BLaER1 treated with 17β-estradiol and CSF1 and Interleukin-3, amounts not matched to agents 10 nM and 100 nM (cell line): ENCODE data around the gene NEK8.

ENCODE experiments used
- H3K27ac ChIP-seq, 11 experiments: shearing (Covaris generic); formaldehyde crosslinking; 2 replicates each; pipeline ENCODE4 v1.8.1; 2022
- H3K27me3 ChIP-seq, 11 experiments: shearing (Covaris generic); formaldehyde crosslinking; 2 replicates each; pipeline ENCODE4 v1.8.1; 2022
- H3K36me3 ChIP-seq, 11 experiments: shearing (Covaris generic); formaldehyde crosslinking; 2 replicates each; pipeline ENCODE4 v1.8.1; 2022
- H3K4me1 ChIP-seq, 10 experiments: shearing (Covaris generic); formaldehyde crosslinking; 2 replicates each; pipeline ENCODE4 v1.8.1; 2022
- H3K4me2 ChIP-seq, 11 experiments: shearing (Covaris generic); formaldehyde crosslinking; 2 replicates each; pipeline ENCODE4 v1.8.1; 2022
- H3K4me3 ChIP-seq, 10 experiments: shearing (Covaris generic); formaldehyde crosslinking; 2 replicates each; pipeline ENCODE4 v1.8.1; 2022
- H3K9ac ChIP-seq, 11 experiments: shearing (Covaris generic); formaldehyde crosslinking; 2 replicates each; pipeline ENCODE4 v1.8.1; 2022
- H3K9me3 ChIP-seq, 11 experiments: shearing (Covaris generic); formaldehyde crosslinking; replicated peaks in 1 of 11; 2 replicates each; pipeline ENCODE4 v1.8.1; 2022
- H4K20me1 ChIP-seq, 11 experiments: shearing (Covaris generic); formaldehyde crosslinking; 2 replicates each; pipeline ENCODE4 v1.8.1; 2022
- Cebpa-rat ChIP-seq, 11 experiments: shearing (Covaris generic); IDR thresholded peaks; 2 replicates each; pipeline ENCODE4 v1.8.1; 2022

NEK8 gene

DNA sequence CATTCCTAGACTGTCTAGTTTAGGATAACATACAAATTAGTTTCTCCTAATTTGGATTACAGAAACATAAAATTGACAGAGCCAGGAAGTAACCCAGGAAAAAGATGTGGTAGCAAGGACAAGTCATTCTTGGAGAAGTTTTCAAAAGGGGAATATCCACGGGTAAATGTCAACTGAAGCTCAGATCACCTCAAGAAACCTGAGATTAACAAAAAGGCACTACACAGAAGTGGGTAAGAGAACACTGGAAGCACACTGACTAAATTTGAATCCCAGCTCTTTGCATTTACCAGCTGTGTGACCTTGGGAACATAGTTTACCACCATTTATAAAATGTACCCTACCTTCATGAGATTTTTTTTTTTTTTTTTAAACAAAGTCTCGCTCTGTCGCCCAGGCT, 54.6 kb downstream of the NEK8 start:
- Histone ChIP-seq H3K27ac (no peak overlapping the region), H3K36me3 (peaks cover 13 to 35% (median 19%) of the 10 kb centered on the region in 11 experiments; a peak in 21 of 22 replicates), H3K9ac (no peak overlapping the region), H3K4me3 (no peak overlapping the region), H3K4me1 (peaks cover 0 to 18% (median 9%) of the 10 kb centered on the region in 10 experiments; a peak in 14 of 20 replicates), H3K27me3 (no peaks in the 10 kb centered on the region), H3K9me3 (no peaks in the 10 kb centered on the region; a peak in 1 of 22 replicates), H3K4me2 (no peak overlapping the region), H4K20me1 (peaks cover 0 to 85% (median 32%) of the 10 kb centered on the region in 11 experiments; a peak in 14 of 22 replicates)
- no peak for TF ChIP-seq Cebpa-rat (IDR thresholded peaks at IDR 0.05)

GRCh38 chr17:28788100-28788499, 59.5 kb downstream of the NEK8 start:
- Histone ChIP-seq H3K4me3 (no peak overlapping the region), H3K4me2 (no peak overlapping the region), H3K27ac (no peak overlapping the region), H3K4me1 (peaks cover 0 to 17% (median 2%) of the 10 kb centered on the region in 10 experiments; a peak in 7 of 20 replicates), H3K36me3 (peaks cover 0 to 49% (median 7%) of the 10 kb centered on the region in 11 experiments; a peak in 9 of 22 replicates), H4K20me1 (peaks cover 3 to 74% (median 52%) of the 10 kb centered on the region in 11 experiments; a peak in 17 of 22 replicates), H3K27me3 (no peaks in the 10 kb centered on the region), H3K9me3 (no peaks in the 10 kb centered on the region), H3K9ac (no peak overlapping the region)
- no peak for TF ChIP-seq Cebpa-rat (IDR thresholded peaks at IDR 0.05)
